Measurements from ENCODE around the gene INO80B. TPM values are rescaled to one million over a fixed set of nuclear protein-coding genes. Genes with fewer than 3 reads are reported as not detected.

The INO80B gene
- total and polyA plus RNA-seq, 4 experiments from 2014 or later: 4.6 to 82.8 (median 42.0) TPM

DNA sequence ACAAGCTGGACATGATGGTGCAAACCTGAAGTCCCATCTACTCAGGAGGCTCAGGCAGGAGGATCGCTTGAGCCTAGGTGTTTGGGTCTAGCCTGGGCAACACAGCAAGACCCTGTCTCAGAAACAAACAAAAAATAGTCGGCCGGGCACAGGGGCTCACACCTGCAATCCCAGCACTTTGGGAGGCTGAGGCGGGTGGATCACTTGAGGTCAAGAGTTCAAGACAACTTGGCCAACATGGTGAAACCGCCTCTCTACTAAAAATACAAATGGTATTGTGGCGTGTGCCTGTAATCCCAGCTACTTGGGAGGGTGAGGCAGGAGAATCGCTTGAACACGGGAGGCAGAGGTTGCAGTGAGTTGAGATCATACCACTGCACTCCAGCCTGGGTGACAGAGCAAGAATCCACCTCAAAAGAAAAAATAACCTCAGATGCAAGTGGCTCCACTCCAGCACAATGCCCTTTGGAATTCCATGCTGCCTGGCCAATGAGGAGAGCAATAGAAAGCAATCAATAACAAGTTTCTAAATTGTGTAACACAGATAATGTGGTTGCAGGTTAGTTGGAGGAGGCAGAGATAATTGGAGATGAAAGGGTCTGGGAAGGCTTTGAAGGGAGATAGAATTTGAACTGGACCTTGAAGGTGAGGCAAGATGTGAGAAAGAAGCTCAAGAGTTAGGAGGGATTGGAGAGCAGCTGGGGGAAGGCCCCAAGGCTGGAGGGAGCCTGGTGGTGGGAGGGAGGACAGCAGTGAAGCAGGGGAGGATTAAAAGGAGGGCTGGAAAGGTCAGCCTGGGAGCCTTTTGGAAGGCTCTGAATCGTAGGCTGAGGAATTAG, 34.0 kb downstream of the INO80B start:
- Histone ChIP-seq H3K4me3 (ENCODE audit: low read length in 2 of 2) (no peak overlapping the region), H3K9me3 (ENCODE audit: control insufficient read depth in 1 of 2, low read length in 2 of 2) (no peaks in the 10 kb centered on the region), H3K27ac (ENCODE audit: low read depth, low read length) (no peak overlapping the region), H3K4me1 (ENCODE audit: insufficient read depth, low read length) (peaks cover 5% of the 10 kb centered on the region), H3K27me3 (ENCODE audit: insufficient read depth, low read length) (no peaks in the 10 kb centered on the region), H3K36me3 (ENCODE audit: insufficient read depth, low read length) (peaks cover 45% of the 10 kb centered on the region)
- H3K27me3 Mint-ChIP-seq: no peaks in the 10 kb centered on the region
- intact Hi-C loops (cut with micrococcal nuclease): loop anchor here (10.0 kb wide), 1 partner anchor 166 kb away; the partner anchor contains the start of gene SEMA4F
- H3K27ac Mint-ChIP-seq: no peak overlapping the region
- DNase-seq: no peak
- peaks cover 0 to 8% (median 3%) of the 10 kb centered on the region in 4 donors for H3K4me1 Mint-ChIP-seq
- no peak overlapping the region for H3K4me3 Mint-ChIP-seq
- H3K36me3 Mint-ChIP-seq: peaks cover 49 to 55% of the 10 kb centered on the region in 2 donors
- no peaks in the 10 kb centered on the region for H3K9me3 Mint-ChIP-seq
- POLR2A ChIA-PET (ENCODE audit: partially characterized antibody): interaction anchor here (1.0 to 1.6 kb wide), 3 partner anchors 12 to 31 kb away, joined by 3 to 5 read pairs (median 4); partner anchors contain the start of genes PCGF1 and WBP1
- CTCF ChIA-PET (ENCODE audit: partially characterized antibody): interaction anchor here (1.0 to 11.3 kb wide), 2 partner anchors 44 to 99 kb away, joined by 3 to 141 read pairs; no protein-coding TSS in a partner anchor

DNA sequence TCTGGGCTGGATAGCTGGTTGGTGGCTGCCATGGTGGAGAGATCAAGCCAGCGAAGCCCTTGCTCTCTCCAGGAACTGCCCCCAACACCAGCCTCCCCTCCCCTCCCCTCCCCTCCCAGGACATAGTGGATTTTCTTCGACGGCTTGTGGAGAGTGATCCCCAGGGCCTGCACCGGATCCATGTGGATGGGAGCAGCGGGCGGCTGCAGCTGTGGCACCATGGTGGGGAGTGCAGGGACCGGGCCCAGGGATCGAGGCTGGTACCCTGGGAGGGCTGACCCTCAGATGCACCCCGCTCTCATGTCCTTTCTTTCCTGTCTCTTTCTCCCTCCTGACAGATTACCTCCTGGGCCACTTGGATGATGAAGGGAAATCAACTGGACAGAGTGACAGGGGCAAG, 35.0 kb downstream of the INO80B start:
- H3K27ac ChIP-seq (ENCODE audit: low read depth, low read length): no peak overlapping the region
- POLR2A ChIA-PET (ENCODE audit: partially characterized antibody): interaction anchor here (1.0 to 1.6 kb wide), 2 partner anchors 17 to 32 kb away, joined by 3 to 4 read pairs; partner anchors contain the start of genes PCGF1 and WBP1
- no peak overlapping the region for H3K4me3 Mint-ChIP-seq
- H3K27ac Mint-ChIP-seq: no peak overlapping the region
- H3K27me3 ChIP-seq (ENCODE audit: insufficient read depth, low read length): no peaks in the 10 kb centered on the region
- no peaks in the 10 kb centered on the region for H3K27me3 Mint-ChIP-seq
- H3K4me1 Mint-ChIP-seq: peaks cover 0 to 8% (median 2%) of the 10 kb centered on the region in 4 donors
- H3K4me1 ChIP-seq (ENCODE audit: insufficient read depth, low read length): no peaks in the 10 kb centered on the region
- no peaks in the 10 kb centered on the region for H3K9me3 ChIP-seq (ENCODE audit: control insufficient read depth in 1 of 2, low read length in 2 of 2)
- peaks cover 50% of the 10 kb centered on the region for H3K36me3 ChIP-seq (ENCODE audit: insufficient read depth, low read length)
- peaks cover 49 to 61% of the 10 kb centered on the region in 2 donors for H3K36me3 Mint-ChIP-seq
- no peaks in the 10 kb centered on the region for H3K9me3 Mint-ChIP-seq
- H3K4me3 ChIP-seq (ENCODE audit: low read length in 2 of 2): no peak overlapping the region
- CTCF ChIA-PET (ENCODE audit: partially characterized antibody): interaction anchor here (1.0 to 11.3 kb wide), 2 partner anchors 43 to 98 kb away, joined by 3 to 141 read pairs; no protein-coding TSS in a partner anchor
- intact Hi-C loops (cut with micrococcal nuclease): loop anchor here (10.0 kb wide), 1 partner anchor 165 kb away; the partner anchor contains the start of gene SEMA4F
- no peak for DNase-seq

DNA sequence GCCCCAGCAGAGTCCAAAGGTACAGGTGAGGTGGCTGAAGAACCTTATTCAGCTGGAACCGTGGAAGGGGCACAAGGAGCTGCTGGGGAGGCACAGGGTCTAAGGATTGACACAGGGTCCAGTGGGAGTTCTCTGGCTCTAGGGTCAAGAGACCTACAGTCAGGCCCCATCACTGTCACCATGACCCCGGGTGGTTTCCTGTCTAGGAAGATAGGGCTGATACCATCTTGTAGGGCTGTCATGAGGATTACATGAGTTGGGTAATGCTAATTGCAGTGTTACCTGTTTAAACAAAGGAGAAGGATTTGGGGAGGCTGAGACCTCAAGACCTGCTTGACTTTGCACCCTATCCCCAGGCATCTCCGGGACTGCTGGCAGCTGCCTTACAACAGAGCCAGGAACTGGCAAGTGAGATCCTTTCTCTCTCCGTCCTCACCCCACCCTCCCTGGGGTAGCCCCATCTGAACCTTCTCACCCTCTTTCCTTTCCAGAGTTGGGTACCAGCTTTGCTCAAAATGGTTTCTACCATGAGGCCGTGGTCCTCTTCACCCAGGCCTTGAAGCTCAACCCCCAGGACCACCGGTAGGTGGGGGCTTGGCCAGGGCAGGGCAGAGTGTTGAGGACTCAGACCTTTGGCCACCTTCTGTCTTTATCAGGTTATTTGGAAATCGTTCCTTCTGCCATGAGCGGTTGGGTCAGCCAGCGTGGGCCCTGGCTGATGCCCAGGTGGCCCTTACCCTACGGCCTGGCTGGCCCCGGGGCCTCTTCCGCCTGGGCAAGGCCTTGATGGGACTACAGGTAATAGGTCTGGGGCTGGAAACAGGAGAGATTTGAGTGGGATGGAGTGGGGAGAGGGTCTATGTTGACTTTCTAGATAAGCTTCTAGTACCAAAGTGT, 37.0 kb downstream of the INO80B start:
- intact Hi-C loops (cut with micrococcal nuclease): no loop called here
- peaks cover under 1% of the 10 kb centered on the region for H3K27me3 ChIP-seq (ENCODE audit: insufficient read depth, low read length)
- H3K4me1 ChIP-seq (ENCODE audit: insufficient read depth, low read length): no peaks in the 10 kb centered on the region
- Mint-ChIP-seq H3K9me3 (no peaks in the 10 kb centered on the region), H3K27me3 (no peaks in the 10 kb centered on the region), H3K4me3 (no peak overlapping the region), H3K27ac (no peak overlapping the region), H3K4me1 (peaks cover 0 to 3% (median under 1%) of the 10 kb centered on the region in 4 donors), H3K36me3 (peaks cover 42 to 52% of the 10 kb centered on the region in 2 donors)
- ChIA-PET CTCF (ENCODE audit: partially characterized antibody) (interaction anchor here (1.0 kb wide), 1 partner anchor 95 kb away, joined by 3 read pairs; no protein-coding TSS in a partner anchor), POLR2A (ENCODE audit: partially characterized antibody) (interaction anchor here (1.7 to 2.6 kb wide), 2 partner anchors 12 to 38 kb away, joined by 5 to 9 read pairs; partner anchors contain the start of genes AUP1 and HTRA2)
- H3K4me3 ChIP-seq (ENCODE audit: low read length in 2 of 2): no peak overlapping the region
- H3K27ac ChIP-seq (ENCODE audit: low read depth, low read length): no peak overlapping the region
- H3K9me3 ChIP-seq (ENCODE audit: control insufficient read depth in 1 of 2, low read length in 2 of 2): no peaks in the 10 kb centered on the region
- peaks cover 50% of the 10 kb centered on the region for H3K36me3 ChIP-seq (ENCODE audit: insufficient read depth, low read length)
- no peak for DNase-seq

DNA sequence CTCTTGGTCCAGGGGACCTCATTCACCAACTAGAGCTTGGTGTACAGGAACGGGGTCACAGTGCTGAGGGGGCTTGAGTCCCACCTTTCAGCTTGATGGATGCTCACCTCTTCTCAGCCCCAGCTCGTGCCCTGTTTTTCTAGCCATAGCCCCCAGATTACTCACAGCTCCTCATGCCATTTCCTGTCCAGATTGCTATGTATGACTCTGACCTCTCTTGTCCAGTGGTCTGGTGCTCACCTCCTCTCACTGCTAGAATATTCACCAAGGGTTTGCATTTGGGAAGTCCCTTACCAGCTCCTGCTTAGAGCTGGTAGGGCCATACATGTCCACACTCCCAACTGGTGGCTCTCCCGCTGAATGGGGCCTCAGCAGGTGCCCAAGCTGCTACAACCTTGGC, 38.7 kb downstream of the INO80B start:
- H3K4me3 Mint-ChIP-seq: no peak overlapping the region
- CTCF ChIA-PET (ENCODE audit: partially characterized antibody): interaction anchor here (1.1 to 1.2 kb wide), 2 partner anchors 10 to 94 kb away, joined by 3 to 4 read pairs; no protein-coding TSS in a partner anchor
- DNase-seq: no peak
- H3K9me3 Mint-ChIP-seq: no peaks in the 10 kb centered on the region
- H3K36me3 Mint-ChIP-seq: peaks cover 40 to 50% of the 10 kb centered on the region in 2 donors
- H3K36me3 ChIP-seq (ENCODE audit: insufficient read depth, low read length): peaks cover 50% of the 10 kb centered on the region
- intact Hi-C loops (cut with micrococcal nuclease): no loop called here
- peaks cover 5% of the 10 kb centered on the region for H3K27me3 ChIP-seq (ENCODE audit: insufficient read depth, low read length)
- peaks cover 5 to 14% (median 8%) of the 10 kb centered on the region in 4 donors for H3K4me1 Mint-ChIP-seq
- no peaks in the 10 kb centered on the region for H3K9me3 ChIP-seq (ENCODE audit: control insufficient read depth in 1 of 2, low read length in 2 of 2)
- H3K4me1 ChIP-seq (ENCODE audit: insufficient read depth, low read length): peaks cover 11% of the 10 kb centered on the region
- H3K4me3 ChIP-seq (ENCODE audit: low read length in 2 of 2): no peak overlapping the region
- POLR2A ChIA-PET (ENCODE audit: partially characterized antibody): interaction anchor here (1.1 to 1.7 kb wide), 4 partner anchors 10 to 36 kb away, joined by 3 to 7 read pairs (median 5); partner anchors contain the start of genes AUP1, CCDC142, HTRA2 and TTC31
- peak overlapping the region in 1 of 7 donors; percentile 11 for H3K27ac Mint-ChIP-seq
- no peak overlapping the region for H3K27ac ChIP-seq (ENCODE audit: low read depth, low read length)
- H3K27me3 Mint-ChIP-seq: peaks cover 4 to 6% of the 10 kb centered on the region in 2 donors

DNA sequence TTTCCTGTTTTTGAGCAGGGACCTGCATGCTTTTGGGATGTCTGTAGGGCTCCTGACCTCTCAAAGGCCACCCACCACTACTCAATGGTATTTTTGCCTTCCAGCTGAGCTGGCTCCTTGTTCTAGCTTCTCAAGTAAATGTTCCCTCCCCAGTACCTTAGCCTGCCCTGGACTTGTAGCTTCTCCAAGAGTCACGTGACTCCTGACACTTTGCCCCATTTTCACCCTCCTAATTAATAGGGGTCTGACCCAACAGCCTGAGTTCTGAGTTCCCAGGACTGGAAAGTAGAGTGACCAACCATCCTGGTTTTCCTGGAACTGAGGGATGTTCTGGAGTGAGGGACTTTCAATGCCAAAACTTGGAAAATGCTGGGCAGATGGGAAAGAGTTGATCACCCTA, 40.6 kb downstream of the INO80B start:
- Histone ChIP-seq H3K4me3 (ENCODE audit: low read length in 2 of 2) (no peak overlapping the region), H3K27ac (ENCODE audit: low read depth, low read length) (no peak overlapping the region), H3K36me3 (ENCODE audit: insufficient read depth, low read length) (peaks cover 39% of the 10 kb centered on the region), H3K9me3 (ENCODE audit: control insufficient read depth in 1 of 2, low read length in 2 of 2) (no peaks in the 10 kb centered on the region), H3K4me1 (ENCODE audit: insufficient read depth, low read length) (peaks cover 21% of the 10 kb centered on the region), H3K27me3 (ENCODE audit: insufficient read depth, low read length) (peaks cover 10% of the 10 kb centered on the region)
- H3K4me1 Mint-ChIP-seq: peaks cover 9 to 28% (median 18%) of the 10 kb centered on the region in 4 donors
- DNase-seq: no peak
- CTCF ChIA-PET (ENCODE audit: partially characterized antibody): interaction anchor here (1.8 kb wide), 1 partner anchor 36 kb away, joined by 5 read pairs; no protein-coding TSS in a partner anchor
- H3K27ac Mint-ChIP-seq: no peak overlapping the region
- H3K27me3 Mint-ChIP-seq: peaks cover 11 to 18% of the 10 kb centered on the region in 2 donors
- H3K4me3 Mint-ChIP-seq: no peak overlapping the region
- intact Hi-C loops (cut with micrococcal nuclease): no loop called here
- H3K9me3 Mint-ChIP-seq: no peaks in the 10 kb centered on the region
- POLR2A ChIA-PET (ENCODE audit: partially characterized antibody): interaction anchor here (0.7 to 1.7 kb wide), 3 partner anchors 8 to 15 kb away, joined by 4 read pairs; no protein-coding TSS in a partner anchor
- H3K36me3 Mint-ChIP-seq: peaks cover 30 to 37% of the 10 kb centered on the region in 2 donors

DNA sequence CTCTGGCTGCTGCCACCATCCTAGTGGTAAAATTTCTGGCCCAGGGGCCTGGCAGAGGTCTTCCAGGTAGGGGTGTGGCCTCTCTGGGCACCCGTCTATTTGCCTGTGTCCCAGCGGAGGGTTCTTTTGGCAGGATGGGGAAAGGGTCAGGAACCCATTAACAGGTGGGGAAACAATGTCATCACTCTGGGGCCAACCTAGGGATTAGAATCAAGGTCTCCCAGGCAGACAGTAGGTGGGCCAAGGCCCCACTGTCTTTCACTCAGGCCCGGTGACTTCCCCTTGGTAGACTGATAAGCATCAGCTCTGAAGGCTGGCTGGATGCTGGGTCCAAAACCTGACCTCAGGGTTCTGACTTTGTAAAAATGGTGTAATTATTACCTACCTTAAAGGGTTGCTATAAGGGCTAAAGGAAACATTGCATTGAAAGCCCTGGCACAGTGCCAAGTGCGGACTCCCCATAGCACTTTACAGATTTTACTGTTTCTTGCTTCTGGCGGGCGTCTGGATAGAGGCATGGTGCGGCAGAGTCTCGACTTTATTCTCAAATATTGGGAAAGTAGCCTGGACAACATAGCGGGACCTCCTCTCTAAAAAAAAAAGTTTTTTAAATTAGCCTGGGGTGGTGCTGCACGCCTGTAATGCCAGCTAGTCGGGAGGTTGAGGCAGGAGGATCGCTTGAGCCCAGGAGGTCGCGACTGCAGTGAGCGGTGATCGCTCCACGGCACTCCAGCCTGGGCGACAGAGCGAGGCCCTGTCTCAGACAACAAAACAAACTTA, 42.3 kb downstream of the INO80B start:
- intact Hi-C loops (cut with micrococcal nuclease): no loop called here
- peaks cover 10 to 43% (median 22%) of the 10 kb centered on the region in 4 donors for H3K4me1 Mint-ChIP-seq
- Histone ChIP-seq H3K4me3 (ENCODE audit: low read length in 2 of 2) (peak overlapping the region in 1 of 2 donors; percentile 52), H3K27me3 (ENCODE audit: insufficient read depth, low read length) (peaks cover 20% of the 10 kb centered on the region), H3K36me3 (ENCODE audit: insufficient read depth, low read length) (peaks cover 22% of the 10 kb centered on the region), H3K4me1 (ENCODE audit: insufficient read depth, low read length) (peaks cover 21% of the 10 kb centered on the region), H3K27ac (ENCODE audit: low read depth, low read length) (no peak overlapping the region), H3K9me3 (ENCODE audit: control insufficient read depth in 1 of 2, low read length in 2 of 2) (no peaks in the 10 kb centered on the region)
- H3K4me3 Mint-ChIP-seq: peak overlapping the region; percentile 70 to 96 (median 88)
- peak overlapping the region in 1 of 7 donors; percentile 31 for H3K27ac Mint-ChIP-seq
- CTCF ChIA-PET (ENCODE audit: partially characterized antibody): interaction anchor here (1.3 to 2.3 kb wide), 2 partner anchors 15 to 91 kb away, joined by 5 to 9 read pairs; partner anchors contain the start of genes CCDC142 and TTC31
- POLR2A ChIA-PET (ENCODE audit: partially characterized antibody): interaction anchor here (0.6 to 8.0 kb wide), 10 partner anchors 9 to 505 kb away, joined by 3 to 28 read pairs (median 4); partner anchors contain the start of genes CCDC142, MRPL53, PCGF1 and TTC31
- peaks cover 11 to 35% of the 10 kb centered on the region in 2 donors for H3K27me3 Mint-ChIP-seq
- peaks cover 14 to 20% of the 10 kb centered on the region in 2 donors for H3K36me3 Mint-ChIP-seq
- H3K9me3 Mint-ChIP-seq: no peaks in the 10 kb centered on the region
- DNase-seq: no peak
